Measurements from ENCODE around the gene CORO2B.

- TF ChIP-seq, protein P1, sequence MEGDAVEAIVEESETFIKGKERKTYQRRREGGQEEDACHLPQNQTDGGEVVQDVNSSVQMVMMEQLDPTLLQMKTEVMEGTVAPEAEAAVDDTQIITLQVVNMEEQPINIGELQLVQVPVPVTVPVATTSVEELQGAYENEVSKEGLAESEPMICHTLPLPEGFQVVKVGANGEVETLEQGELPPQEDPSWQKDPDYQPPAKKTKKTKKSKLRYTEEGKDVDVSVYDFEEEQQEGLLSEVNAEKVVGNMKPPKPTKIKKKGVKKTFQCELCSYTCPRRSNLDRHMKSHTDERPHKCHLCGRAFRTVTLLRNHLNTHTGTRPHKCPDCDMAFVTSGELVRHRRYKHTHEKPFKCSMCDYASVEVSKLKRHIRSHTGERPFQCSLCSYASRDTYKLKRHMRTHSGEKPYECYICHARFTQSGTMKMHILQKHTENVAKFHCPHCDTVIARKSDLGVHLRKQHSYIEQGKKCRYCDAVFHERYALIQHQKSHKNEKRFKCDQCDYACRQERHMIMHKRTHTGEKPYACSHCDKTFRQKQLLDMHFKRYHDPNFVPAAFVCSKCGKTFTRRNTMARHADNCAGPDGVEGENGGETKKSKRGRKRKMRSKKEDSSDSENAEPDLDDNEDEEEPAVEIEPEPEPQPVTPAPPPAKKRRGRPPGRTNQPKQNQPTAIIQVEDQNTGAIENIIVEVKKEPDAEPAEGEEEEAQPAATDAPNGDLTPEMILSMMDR (IDR thresholded peaks at IDR 0.05; ENCODE audit: insufficient read depth, low read length, poor library complexity, severe bottlenecking): no peak
- TF ChIP-seq EZH2phosphoT487 (conservative IDR thresholded peaks at IDR 0.05; ENCODE audit: low read length): no peak
Measured at GRCh38 chr15:68583936-68584755, 5.4 kb downstream of the CORO2B start.
